H9 (cell line): ENCODE measurements around the gene CSRNP3. TPM values are rescaled to one million over a fixed set of nuclear protein-coding genes. Genes with fewer than 3 reads are reported as not detected.

ENCODE experiments used
- DNase-seq: peaks from one replicate; pipeline ENCODE4 v3.0.0-alpha.2; 2017
- H2AFZ ChIP-seq: one replicate; pipeline ENCODE4 v1.6.1; 2013; ENCODE audit warnings: mild to moderate bottlenecking, low read length, control low read depth, moderate library complexity
- H2AK5ac ChIP-seq: 2 replicates; pipeline ENCODE4 v1.6.1; 2013; ENCODE audit warnings: low read length, control low read depth, mixed read lengths; ENCODE audit not compliant: insufficient read length
- H2BK120ac ChIP-seq: one replicate; pipeline ENCODE4 v1.6.1; 2013; ENCODE audit warnings: low read depth, mild to moderate bottlenecking, low read length, control low read depth, inconsistent platforms; ENCODE audit not compliant: poor library complexity, severe bottlenecking
- H2BK12ac ChIP-seq: 2 replicates; pipeline ENCODE4 v1.6.1; 2013; ENCODE audit warnings: low read length, control low read depth, mixed read lengths, low read depth; ENCODE audit not compliant: insufficient read length
- H2BK15ac ChIP-seq: 2 replicates; pipeline ENCODE4 v1.6.1; 2013; ENCODE audit warnings: low read depth, low read length, control low read depth
- H2BK20ac ChIP-seq: one replicate; pipeline ENCODE4 v1.6.1; 2013; ENCODE audit warnings: low read depth, mild to moderate bottlenecking, low read length, control low read depth, inconsistent platforms; ENCODE audit not compliant: poor library complexity, severe bottlenecking
- H2BK5ac ChIP-seq: 2 replicates; pipeline ENCODE4 v1.6.1; 2013; ENCODE audit warnings: low read length, control low read depth, mixed read lengths; ENCODE audit not compliant: insufficient read length
- H3K14ac ChIP-seq: 2 replicates; pipeline ENCODE4 v1.6.1; 2013; ENCODE audit warnings: low read length, control low read depth; ENCODE audit not compliant: insufficient read depth
- H3K18ac ChIP-seq: 2 replicates; pipeline ENCODE4 v1.6.1; 2013; ENCODE audit warnings: low read depth, mild to moderate bottlenecking, mixed read lengths, low read length, control low read depth; ENCODE audit not compliant: insufficient read length
- H3K23ac ChIP-seq: 2 replicates; pipeline ENCODE4 v1.6.1; 2013; ENCODE audit warnings: low read length, control low read depth, mixed read lengths, low read depth; ENCODE audit not compliant: insufficient read length
- H3K23me2 ChIP-seq: 2 replicates; pipeline ENCODE4 v1.6.1; 2013; ENCODE audit warnings: low read depth, mild to moderate bottlenecking, mixed read lengths, low read length, control low read depth; ENCODE audit not compliant: insufficient read length, poor library complexity, severe bottlenecking
- H3K27ac ChIP-seq: 2 replicates; pipeline ENCODE4 v1.5.1; 2013; ENCODE audit warnings: low read length, control low read depth, mixed read lengths, low read depth; ENCODE audit not compliant: insufficient read length
- H3K27me3 ChIP-seq: 2 replicates; pipeline ENCODE4 v1.6.1; 2013; ENCODE audit warnings: low read length, control low read depth, inconsistent platforms; ENCODE audit not compliant: insufficient read depth
- H3K4ac ChIP-seq: 2 replicates; pipeline ENCODE4 v1.6.1; 2013; ENCODE audit warnings: low read depth, mild to moderate bottlenecking, control low read depth, inconsistent platforms, low read length, moderate library complexity
- H3K4me1 ChIP-seq: 2 replicates; pipeline ENCODE4 v1.6.1; 2013; ENCODE audit warnings: low read length, control low read depth, inconsistent platforms; ENCODE audit not compliant: insufficient read depth
- H3K4me2 ChIP-seq: 2 replicates; pipeline ENCODE4 v1.6.1; 2013; ENCODE audit warnings: low read length, control low read depth, mixed read lengths; ENCODE audit not compliant: insufficient read length, insufficient read depth
- H3K56ac ChIP-seq: 2 replicates; pipeline ENCODE4 v1.6.1; 2013; ENCODE audit warnings: low read depth, mild to moderate bottlenecking, mixed read lengths, low read length, control low read depth; ENCODE audit not compliant: insufficient read length
- H3K79me1 ChIP-seq: 2 replicates; pipeline ENCODE4 v1.6.1; 2013; ENCODE audit warnings: low read depth, mild to moderate bottlenecking, moderate library complexity, low read length, control low read depth, inconsistent platforms; ENCODE audit not compliant: insufficient read depth, poor library complexity, severe bottlenecking
- H3K79me2 ChIP-seq: 2 replicates; pipeline ENCODE4 v1.6.1; 2013; ENCODE audit warnings: low read length, control low read depth, inconsistent platforms; ENCODE audit not compliant: insufficient read depth
- H3K9ac ChIP-seq: 2 replicates; pipeline ENCODE4 v1.6.1; 2013; ENCODE audit warnings: low read length, control low read depth, mixed read lengths; ENCODE audit not compliant: insufficient read length; ENCODE audit errors: extremely low read depth
- H3K9me3 ChIP-seq: one replicate; pipeline ENCODE4 v1.6.1; 2013; ENCODE audit warnings: low read depth, low read length, inconsistent platforms; ENCODE audit not compliant: control insufficient read depth
- H3T11ph ChIP-seq: one replicate; pipeline ENCODE4 v1.6.1; 2013; ENCODE audit warnings: mild to moderate bottlenecking, low read length, control low read depth, inconsistent platforms
- H4K20me1 ChIP-seq: one replicate; pipeline ENCODE4 v1.6.1; 2013; ENCODE audit not compliant: control insufficient read depth, insufficient read length, insufficient read depth
- H4K5ac ChIP-seq: 2 replicates; pipeline ENCODE4 v1.6.1; 2013; ENCODE audit warnings: low read depth, mild to moderate bottlenecking, mixed read lengths, low read length, control low read depth; ENCODE audit not compliant: insufficient read length
- H4K8ac ChIP-seq: replicated peaks from 2 replicates; pipeline ENCODE4 v1.6.1; 2013; ENCODE audit warnings: low read length, control low read depth, mixed read lengths, low read depth; ENCODE audit not compliant: insufficient read length
- H4K91ac ChIP-seq: 2 replicates; pipeline ENCODE4 v1.6.1; 2013; ENCODE audit warnings: low read depth, mild to moderate bottlenecking, moderate library complexity, mixed read lengths, low read length, control low read depth; ENCODE audit not compliant: insufficient read length
- H3K27ac Mint-ChIP-seq, 3 experiments: 2 replicates in 2 of 3; 3 replicates in 1 of 3; pipeline ENCODE4 v1.8.0; 2020 to 2021; ENCODE audit warnings: mixed read lengths in 3 of 3, mild to moderate bottlenecking in 1 of 3, moderate library complexity in 1 of 3
- H3K27me3 Mint-ChIP-seq: 2 replicates; pipeline ENCODE4 v1.8.0; 2021; ENCODE audit warnings: low read depth, mild to moderate bottlenecking, moderate library complexity, mixed read lengths
- H3K36me3 Mint-ChIP-seq, 3 experiments: 2 replicates in 2 of 3; 3 replicates in 1 of 3; pipeline ENCODE4 v1.8.0; 2020 to 2021; ENCODE audit warnings: low read depth in 3 of 3, mixed read lengths in 3 of 3; ENCODE audit not compliant: insufficient read depth in 1 of 3
- H3K4me1 Mint-ChIP-seq, 2 experiments: 2 replicates each; pipeline ENCODE4 v1.8.0; 2020; ENCODE audit warnings: mixed read lengths in 2 of 2
- H3K4me3 Mint-ChIP-seq, 2 experiments: 2 replicates in 1 of 2; 3 replicates in 1 of 2; pipeline ENCODE4 v1.8.0; 2020 to 2021; ENCODE audit warnings: mild to moderate bottlenecking in 2 of 2, mixed read lengths in 2 of 2, moderate library complexity in 1 of 2
- H3K9me3 Mint-ChIP-seq, 2 experiments: 2 replicates in 1 of 2; 3 replicates in 1 of 2; pipeline ENCODE4 v1.8.0; 2020; ENCODE audit warnings: mild to moderate bottlenecking in 2 of 2, mixed read lengths in 2 of 2, moderate library complexity in 1 of 2
- WGBS: extraction: QIAGEN DNeasy Blood & Tissue Kit; methylation state at CpG from one replicate; pipeline ENCODE4 v1.1.7; 2013; ENCODE audit warnings: missing lambda C conversion rate, low lambda C conversion rate, mixed read lengths; ENCODE audit not compliant: insufficient read length; ENCODE audit errors: extremely low coverage; 5-methylcytosine and 5-hydroxymethylcytosine counted together
- long read RNA-seq: library from polyadenylated mRNA; unstranded; transcript quantifications from one replicate; pipeline ENCODE4 v2.0.0, GENCODE V29; 2020
- total RNA-seq: library from RNA; stranded (reverse); gene quantifications from 2 replicates; pipeline ENCODE4 v1.2.1, GENCODE V29; 2021
- TF ChIP-seq, protein P1 (sequence below): fragments of 200-600 bp; sonication (generic); conservative IDR thresholded peaks from 3 replicates; pipeline ENCODE4 v1.8.0; 2021; ENCODE audit warnings: antibody characterized with exemption, mild to moderate bottlenecking

CSRNP3 gene, protein sequence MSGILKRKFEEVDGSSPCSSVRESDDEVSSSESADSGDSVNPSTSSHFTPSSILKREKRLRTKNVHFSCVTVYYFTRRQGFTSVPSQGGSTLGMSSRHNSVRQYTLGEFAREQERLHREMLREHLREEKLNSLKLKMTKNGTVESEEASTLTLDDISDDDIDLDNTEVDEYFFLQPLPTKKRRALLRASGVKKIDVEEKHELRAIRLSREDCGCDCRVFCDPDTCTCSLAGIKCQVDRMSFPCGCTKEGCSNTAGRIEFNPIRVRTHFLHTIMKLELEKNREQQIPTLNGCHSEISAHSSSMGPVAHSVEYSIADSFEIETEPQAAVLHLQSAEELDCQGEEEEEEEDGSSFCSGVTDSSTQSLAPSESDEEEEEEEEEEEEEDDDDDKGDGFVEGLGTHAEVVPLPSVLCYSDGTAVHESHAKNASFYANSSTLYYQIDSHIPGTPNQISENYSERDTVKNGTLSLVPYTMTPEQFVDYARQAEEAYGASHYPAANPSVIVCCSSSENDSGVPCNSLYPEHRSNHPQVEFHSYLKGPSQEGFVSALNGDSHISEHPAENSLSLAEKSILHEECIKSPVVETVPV
- total RNA-seq: 2.3 and 3.6 TPM in 2 replicates
- long read RNA-seq, transcript CSRNP3-205 (7 exons, 1,688 nt): major isoform, 5 of 17 reads
- long read RNA-seq, partial matches to known transcripts: 6 of 17 reads
- long read RNA-seq, other reads (novel, unspliced or antisense): 5 of 17 reads

DNA sequence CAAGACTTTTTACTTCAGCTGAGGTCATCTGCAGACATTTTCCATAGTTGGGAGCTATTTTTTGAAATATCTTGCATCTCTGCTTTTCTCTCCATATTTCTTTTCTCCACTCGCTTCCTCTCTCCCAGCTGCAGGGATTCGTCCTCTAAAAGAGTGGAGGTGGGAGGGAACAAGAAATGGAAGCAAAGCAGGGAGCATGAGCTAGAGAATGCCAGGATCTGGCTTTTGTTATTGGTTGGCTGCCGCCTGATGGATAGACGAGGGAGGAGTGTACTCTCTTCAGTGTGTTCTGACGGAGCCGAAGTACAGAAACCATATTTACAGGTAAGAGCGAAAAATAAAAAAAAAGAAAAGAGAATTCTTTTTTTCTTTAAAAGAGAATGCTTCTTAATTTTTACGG, at the start of gene CSRNP3:
CSRNP3 (plus strand) TSS at position 282 of the 400 bp plus-strand sequence. CDS start 125,368 bp downstream, outside the sequence.
- H3K23me2 ChIP-seq: no peaks in the 10 kb centered on the region
- H2AK5ac ChIP-seq: no peak within 1 kb of the TSS
- H3K9ac ChIP-seq: peak within 1 kb of the TSS; percentile 26
- no peak within 1 kb of the TSS for H3K18ac ChIP-seq
- H2AFZ ChIP-seq: peak within 1 kb of the TSS; percentile 57
- H2BK15ac ChIP-seq: no peak within 1 kb of the TSS
- H4K91ac ChIP-seq: no peak within 1 kb of the TSS
- no peaks in the 10 kb centered on the region for H3K27me3 ChIP-seq
- H3K4me2 ChIP-seq: peak within 1 kb of the TSS; percentile 43
- Mint-ChIP-seq H3K36me3 (no peaks in the 10 kb centered on the region), H3K4me1 (peaks cover 25 to 28% of the 10 kb centered on the region in 2 experiments), H3K4me3 (peak within 1 kb of the TSS; percentile 76 to 89), H3K27me3 (no peaks in the 10 kb centered on the region), H3K9me3 (no peaks in the 10 kb centered on the region), H3K27ac (peak within 1 kb of the TSS; percentile 80 to 88 (median 87); a peak in 5 of 7 replicates)
- H3K79me2 ChIP-seq: no peaks in the 10 kb centered on the region
- no CpG with 5 or more reads among the region's 8 CpGs for WGBS
- peak; percentile 86 for DNase-seq
- H2BK5ac ChIP-seq: no peak within 1 kb of the TSS
- no peak within 1 kb of the TSS for H4K8ac ChIP-seq
- peak within 1 kb of the TSS; percentile 11 for H2BK20ac ChIP-seq
- no peaks in the 10 kb centered on the region for H3K4me1 ChIP-seq
- H2BK12ac ChIP-seq: no peak within 1 kb of the TSS
- no peak within 1 kb of the TSS for H3K14ac ChIP-seq
- no peaks in the 10 kb centered on the region for H4K20me1 ChIP-seq
- H3K4ac ChIP-seq: no peak within 1 kb of the TSS
- no peak within 1 kb of the TSS for H3T11ph ChIP-seq
- H3K23ac ChIP-seq: no peak within 1 kb of the TSS
- no peak within 1 kb of the TSS for H3K27ac ChIP-seq
- no peak within 1 kb of the TSS for H3K56ac ChIP-seq
- H3K9me3 ChIP-seq: no peaks in the 10 kb centered on the region
- no peak within 1 kb of the TSS for H2BK120ac ChIP-seq
- no peaks in the 10 kb centered on the region for H3K79me1 ChIP-seq
- no peak within 1 kb of the TSS for H4K5ac ChIP-seq
- TF ChIP-seq, protein P1, sequence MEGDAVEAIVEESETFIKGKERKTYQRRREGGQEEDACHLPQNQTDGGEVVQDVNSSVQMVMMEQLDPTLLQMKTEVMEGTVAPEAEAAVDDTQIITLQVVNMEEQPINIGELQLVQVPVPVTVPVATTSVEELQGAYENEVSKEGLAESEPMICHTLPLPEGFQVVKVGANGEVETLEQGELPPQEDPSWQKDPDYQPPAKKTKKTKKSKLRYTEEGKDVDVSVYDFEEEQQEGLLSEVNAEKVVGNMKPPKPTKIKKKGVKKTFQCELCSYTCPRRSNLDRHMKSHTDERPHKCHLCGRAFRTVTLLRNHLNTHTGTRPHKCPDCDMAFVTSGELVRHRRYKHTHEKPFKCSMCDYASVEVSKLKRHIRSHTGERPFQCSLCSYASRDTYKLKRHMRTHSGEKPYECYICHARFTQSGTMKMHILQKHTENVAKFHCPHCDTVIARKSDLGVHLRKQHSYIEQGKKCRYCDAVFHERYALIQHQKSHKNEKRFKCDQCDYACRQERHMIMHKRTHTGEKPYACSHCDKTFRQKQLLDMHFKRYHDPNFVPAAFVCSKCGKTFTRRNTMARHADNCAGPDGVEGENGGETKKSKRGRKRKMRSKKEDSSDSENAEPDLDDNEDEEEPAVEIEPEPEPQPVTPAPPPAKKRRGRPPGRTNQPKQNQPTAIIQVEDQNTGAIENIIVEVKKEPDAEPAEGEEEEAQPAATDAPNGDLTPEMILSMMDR: no peak
